Esophagus squamous epithelium (tissue), 5 donors: ENCODE data around the gene LINGO3. TPM values are rescaled to one million over a fixed set of nuclear protein-coding genes. Genes with fewer than 3 reads are reported as not detected.

Source experiments
- DNase-seq: peaks from one replicate; lab custom pipeline; 2025; lab: John Stamatoyannopoulos, UW
- H3K27ac ChIP-seq, 4 donors: fragments of 200-600 bp; sonication (generic); one replicate each; pipeline ENCODE4 v1.5.1; 2016 to 2019; ENCODE audit warnings: mild to moderate bottlenecking in 1 of 4
- H3K27me3 ChIP-seq, 4 donors: fragments of 200-600 bp; sonication (generic); 1 replicate in 3 of 4; 2 replicates in 1 of 4; pipeline versions ENCODE4 v1.5.1 to v1.6.0; 2017 to 2021; ENCODE audit warnings: antibody characterized with exemption in 1 of 4
- H3K36me3 ChIP-seq, 3 donors: fragments of 200-600 bp; sonication (generic); one replicate each; pipeline ENCODE4 v1.5.1; 2016 to 2019
- H3K4me1 ChIP-seq, 3 donors: fragments of 200-600 bp; sonication (generic); one replicate each; pipeline ENCODE4 v1.5.1; 2017 to 2019
- H3K4me3 ChIP-seq, 4 donors: fragments of 200-600 bp; sonication (generic); 1 replicate in 3 of 4; 2 replicates in 1 of 4; pipeline ENCODE4 v1.5.1; 2016 to 2019; ENCODE audit warnings: mild to moderate bottlenecking in 2 of 4, moderate library complexity in 1 of 4
- H3K9me3 ChIP-seq, 3 donors: fragments of 200-600 bp; sonication (generic); one replicate each; pipeline ENCODE4 v1.5.1; 2016 to 2019
- POLR2A ChIP-seq, 4 donors: fragments of 450-650 bp; IDR thresholded peaks; one replicate each; pipeline ENCODE4 v1.6.1; 2017; ENCODE audit warnings: antibody characterized with exemption in 4 of 4, mild to moderate bottlenecking in 4 of 4, moderate library complexity in 3 of 4
- WGBS, 2 donors: methylation state at CpG; one replicate each; pipeline ENCODE4 v1.1.5; 2018; 5-methylcytosine and 5-hydroxymethylcytosine counted together
- intact Hi-C: fragments of 100-400 bp; cut with DNase I; formaldehyde crosslinking; loops from one replicate; pipeline ENCODE4 v1.15.0; 2022
- total RNA-seq, 4 donors: library from RNA; depleted of rRNA; stranded (reverse); fragments of >200 nt; gene quantifications; one replicate each; pipeline ENCODE4 v1.1.0, GENCODE V29; 2016
- TF ChIP-seq, protein P1 (sequence below), 6 experiments: fragments of 450-650 bp in 4 of 6; fragments of 200-600 bp in 2 of 6; sonication (generic) in 2 of 6; IDR thresholded peaks; one replicate each; pipeline ENCODE4 v1.5.1; 2016 to 2019; ENCODE audit warnings: antibody characterized with exemption in 6 of 6, mild to moderate bottlenecking in 4 of 6, moderate library complexity in 4 of 6
- donor health status: DM: yes; HTN: yes; CAD: no.

Gene LINGO3
- total RNA-seq, 4 donors from 2014 or later = 0.09 TPM; not detected in 3

DNA sequence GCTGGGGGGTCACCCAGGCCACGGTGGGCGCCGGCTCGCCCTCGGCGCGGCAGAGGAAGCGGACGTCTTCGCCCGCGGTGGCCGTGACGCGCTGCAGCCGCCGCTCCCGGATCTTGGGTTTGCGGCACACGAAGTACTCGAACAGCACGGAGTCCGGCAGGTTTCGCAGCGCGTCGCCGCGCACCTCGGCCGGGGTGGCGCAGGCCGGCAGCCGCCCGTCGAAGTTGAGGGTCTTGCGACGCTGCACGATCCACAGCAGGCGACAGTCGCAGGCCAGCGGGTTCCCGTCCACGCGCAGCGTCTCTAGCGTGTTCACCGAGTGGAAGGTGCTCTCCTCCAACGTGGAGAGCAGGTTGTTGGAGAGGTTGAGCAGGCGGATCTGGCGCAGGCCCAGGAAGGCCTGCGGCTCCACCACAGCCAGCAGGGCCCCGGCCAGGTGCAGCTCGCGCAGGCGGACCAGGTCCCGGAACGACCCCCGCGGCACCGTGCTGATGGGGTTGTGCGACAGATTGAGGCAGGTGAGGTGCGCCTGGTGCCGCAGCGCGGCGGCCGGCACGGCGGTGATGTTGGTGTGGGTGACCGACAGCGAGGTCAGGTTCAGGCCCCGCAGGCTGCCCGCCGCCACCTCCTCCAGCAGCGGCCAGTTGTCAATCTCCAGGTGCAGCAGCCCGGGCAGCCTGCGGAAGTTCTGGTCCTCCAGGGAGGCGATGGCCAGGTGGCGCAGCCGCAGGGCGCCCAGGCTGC, 17.3 kb downstream of the LINGO3 start:
- Histone ChIP-seq H3K4me1 (peaks cover 19 to 55% (median 28%) of the 10 kb centered on the region in 3 donors), H3K36me3 (no peaks in the 10 kb centered on the region), H3K27ac (peak overlapping the region in 3 of 4 donors; percentile 8 to 76 (median 72)), H3K9me3 (no peaks in the 10 kb centered on the region), H3K27me3 (peaks cover 21 to 100% (median 26%) of the 10 kb centered on the region in 4 donors), H3K4me3 (peak overlapping the region; percentile 13 to 65 (median 42))
- intact Hi-C loops = no loop called here
- TF ChIP-seq POLR2A (IDR thresholded peaks at IDR 0.05) = no peak
- TF ChIP-seq, protein P1, sequence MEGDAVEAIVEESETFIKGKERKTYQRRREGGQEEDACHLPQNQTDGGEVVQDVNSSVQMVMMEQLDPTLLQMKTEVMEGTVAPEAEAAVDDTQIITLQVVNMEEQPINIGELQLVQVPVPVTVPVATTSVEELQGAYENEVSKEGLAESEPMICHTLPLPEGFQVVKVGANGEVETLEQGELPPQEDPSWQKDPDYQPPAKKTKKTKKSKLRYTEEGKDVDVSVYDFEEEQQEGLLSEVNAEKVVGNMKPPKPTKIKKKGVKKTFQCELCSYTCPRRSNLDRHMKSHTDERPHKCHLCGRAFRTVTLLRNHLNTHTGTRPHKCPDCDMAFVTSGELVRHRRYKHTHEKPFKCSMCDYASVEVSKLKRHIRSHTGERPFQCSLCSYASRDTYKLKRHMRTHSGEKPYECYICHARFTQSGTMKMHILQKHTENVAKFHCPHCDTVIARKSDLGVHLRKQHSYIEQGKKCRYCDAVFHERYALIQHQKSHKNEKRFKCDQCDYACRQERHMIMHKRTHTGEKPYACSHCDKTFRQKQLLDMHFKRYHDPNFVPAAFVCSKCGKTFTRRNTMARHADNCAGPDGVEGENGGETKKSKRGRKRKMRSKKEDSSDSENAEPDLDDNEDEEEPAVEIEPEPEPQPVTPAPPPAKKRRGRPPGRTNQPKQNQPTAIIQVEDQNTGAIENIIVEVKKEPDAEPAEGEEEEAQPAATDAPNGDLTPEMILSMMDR (IDR thresholded peaks at IDR 0.05) = no peak
- no peak for DNase-seq
- 4% methylated on average over 9 to 11 of the region's 82 CpGs for WGBS, 2 donors

DNA sequence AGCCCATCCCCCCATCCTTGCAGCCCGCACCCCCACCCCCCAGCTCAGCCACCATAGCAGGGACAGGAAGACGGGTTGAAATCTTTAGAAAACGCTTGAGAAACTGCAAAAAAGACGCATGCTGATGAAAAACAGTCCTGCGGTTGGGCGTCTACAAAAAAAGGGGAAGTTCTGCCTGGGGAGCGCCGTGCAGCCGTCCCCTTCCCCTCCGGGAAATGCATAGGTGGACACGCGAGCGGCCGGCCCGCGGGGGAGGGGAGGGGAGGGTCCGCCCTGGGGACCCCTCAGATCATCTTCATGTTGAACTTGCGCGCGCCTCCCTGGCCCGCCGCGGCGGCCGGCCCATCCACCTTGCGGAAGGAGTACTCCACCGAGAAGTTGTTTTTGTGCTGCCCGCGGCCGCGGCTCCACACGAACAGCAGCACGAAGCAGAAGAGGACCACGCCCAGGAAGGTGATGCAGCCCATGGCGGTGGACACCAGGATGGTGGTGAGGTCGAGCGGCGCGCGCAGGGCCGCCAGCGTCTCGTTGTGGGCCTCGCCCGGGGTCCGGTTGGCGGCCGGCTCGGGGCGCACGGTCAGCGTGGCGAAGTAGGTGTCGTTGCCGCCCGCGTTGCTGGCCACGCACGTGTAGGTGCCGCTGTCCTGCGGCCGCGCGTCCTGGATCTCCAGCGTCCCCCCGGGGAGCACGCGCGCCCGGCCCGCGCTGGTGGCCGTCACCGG, 18.1 kb downstream of the LINGO3 start:
- no peaks in the 10 kb centered on the region for H3K36me3 ChIP-seq
- no peak for DNase-seq
- peak overlapping the region; percentile 8 to 76 (median 52) for H3K27ac ChIP-seq
- intact Hi-C loops = loop anchor here (10.0 kb wide), 2 partner anchors 105 to 335 kb away; no protein-coding TSS in a partner anchor
- peak in 1 of 4 donors; percentile 27 for TF ChIP-seq POLR2A (IDR thresholded peaks at IDR 0.05)
- TF ChIP-seq, protein P1 (IDR thresholded peaks at IDR 0.05) = no peak
- H3K27me3 ChIP-seq = peaks cover 21 to 94% (median 26%) of the 10 kb centered on the region in 4 donors
- no peaks in the 10 kb centered on the region for H3K9me3 ChIP-seq
- peak overlapping the region; percentile 13 to 65 (median 42) for H3K4me3 ChIP-seq
- WGBS, 2 donors = 0 to 1% methylated on average over 19 to 33 of the region's 74 CpGs
- H3K4me1 ChIP-seq = peaks cover 19 to 47% (median 28%) of the 10 kb centered on the region in 3 donors

DNA sequence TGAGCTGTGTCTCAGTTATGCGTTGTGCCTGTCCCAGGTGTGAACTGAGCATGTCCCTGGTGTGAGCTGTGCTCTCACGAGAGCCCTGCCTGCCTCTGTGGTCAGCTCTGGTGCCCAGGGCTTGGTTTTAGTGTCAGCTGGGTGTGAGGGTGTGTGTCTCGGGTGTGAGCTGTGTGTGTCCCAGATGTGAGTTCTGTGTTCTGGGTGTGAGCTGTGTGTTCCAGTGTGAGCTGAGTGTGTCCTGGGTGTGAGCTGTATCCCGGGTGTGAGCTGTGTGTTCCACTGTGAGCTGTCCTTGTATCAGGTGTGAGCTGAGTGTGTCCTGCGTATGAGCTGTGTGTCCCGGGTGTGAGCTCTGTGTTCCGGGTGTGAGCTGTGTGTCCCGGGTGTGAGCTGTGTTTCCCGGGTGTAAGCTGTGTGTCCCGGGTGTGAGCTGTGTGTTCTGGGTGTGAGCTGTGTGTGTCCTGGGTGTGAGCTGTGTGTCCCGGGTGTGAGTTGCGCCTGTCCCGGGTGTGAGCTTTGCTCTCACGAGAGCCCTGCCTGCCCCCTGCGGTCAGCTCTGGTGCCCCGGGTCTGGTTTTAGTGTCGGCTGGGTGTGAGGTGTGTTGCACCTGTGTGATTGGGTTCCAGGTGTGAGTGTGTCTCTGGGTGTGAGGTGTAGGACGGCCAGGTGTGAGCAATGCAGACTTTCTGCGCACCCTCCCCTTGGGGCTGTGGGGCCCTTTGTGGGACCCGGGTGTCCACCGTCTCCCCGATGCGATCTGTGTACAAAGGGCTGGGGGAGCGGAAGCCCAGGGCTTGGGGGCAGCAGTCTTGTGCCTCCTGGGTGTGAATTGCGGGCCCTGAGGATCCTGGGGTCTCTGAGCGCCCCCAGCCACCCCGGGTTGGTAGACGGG, 18.9 kb downstream of the LINGO3 start:
- Histone ChIP-seq H3K36me3 (no peaks in the 10 kb centered on the region), H3K4me1 (peaks cover 19 to 39% (median 22%) of the 10 kb centered on the region in 3 donors), H3K27ac (peak overlapping the region; percentile 4 to 76 (median 52)), H3K27me3 (peaks cover 21 to 86% (median 26%) of the 10 kb centered on the region in 4 donors), H3K9me3 (no peaks in the 10 kb centered on the region), H3K4me3 (peak overlapping the region in 3 of 4 donors; percentile 34 to 65 (median 51))
- TF ChIP-seq, protein P1 (IDR thresholded peaks at IDR 0.05) = no peak
- no peak for TF ChIP-seq POLR2A (IDR thresholded peaks at IDR 0.05)
- DNase-seq = no peak
- WGBS, 2 donors = 70 to 80% methylated on average over 1 to 2 of the region's 28 CpGs
- intact Hi-C loops = loop anchor here (10.0 kb wide), 2 partner anchors 106 to 336 kb away; no protein-coding TSS in a partner anchor

DNA sequence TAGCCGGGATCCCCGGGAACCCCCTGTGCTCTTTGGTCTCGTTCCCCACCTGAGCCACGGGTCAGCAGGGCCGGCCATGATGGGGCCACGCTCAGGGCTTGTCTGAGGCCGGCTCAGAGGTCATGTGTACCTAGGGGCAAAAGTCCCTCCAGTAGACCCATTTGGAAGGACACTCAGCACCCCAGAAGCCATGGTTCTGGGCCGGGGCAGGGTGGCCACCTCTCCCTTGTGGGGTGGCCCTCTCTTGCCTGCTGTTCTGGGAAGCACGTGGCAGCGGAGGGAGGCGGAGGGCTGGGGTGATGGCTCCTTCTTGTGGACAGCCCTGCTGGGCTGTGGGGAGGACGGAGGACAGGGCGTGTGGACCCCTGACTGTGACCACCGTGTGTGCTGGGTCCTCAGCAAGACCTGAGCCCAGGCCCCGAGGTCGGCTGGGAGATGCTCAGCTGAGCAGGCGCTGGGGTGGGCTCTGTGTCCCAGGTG, 19.6 kb downstream of the LINGO3 start:
- 88% methylated on average over 8 of the region's 17 CpGs; no CpG with 5 or more reads in 1 of the 2 donors for WGBS, 2 donors
- Histone ChIP-seq H3K36me3 (no peaks in the 10 kb centered on the region), H3K27ac (no peak overlapping the region), H3K4me3 (no peak overlapping the region), H3K9me3 (no peaks in the 10 kb centered on the region), H3K4me1 (peaks cover 19 to 36% (median 22%) of the 10 kb centered on the region in 3 donors), H3K27me3 (peaks cover 21 to 79% (median 26%) of the 10 kb centered on the region in 4 donors)
- no peak for DNase-seq
- TF ChIP-seq, protein P1 (IDR thresholded peaks at IDR 0.05) = no peak
- no peak for TF ChIP-seq POLR2A (IDR thresholded peaks at IDR 0.05)
- intact Hi-C loops = loop anchor here (10.0 kb wide), 2 partner anchors 106 to 336 kb away; no protein-coding TSS in a partner anchor
